K562 (cell line): ENCODE results near the gene TSPYL4. TPM values are rescaled to one million over a fixed set of nuclear protein-coding genes. Genes with fewer than 3 reads are reported as not detected.
A peak's percentile ranks its signal among the peaks of the same experiment; 100 is the strongest.

Source experiments
- CGGBP1 ChIP-seq: fragments of 250-450 bp; sonication (Bioruptor Pico); IDR thresholded peaks from 2 replicates; pipeline ENCODE4 v1.9.0; 2021; ENCODE audit warnings: mild to moderate bottlenecking
- CUX1 ChIP-seq: fragments of 200-800 bp; sonication (Bioruptor generic); IDR thresholded peaks from 2 replicates; pipeline ENCODE4 v1.6.1; 2016; ENCODE audit warnings: missing genetic modification characterization, missing compliant biosample characterization
- ELF1 ChIP-seq: fragments of 200-800 bp; sonication (Bioruptor generic); IDR thresholded peaks from 2 replicates; pipeline ENCODE4 v1.6.1; 2016; ENCODE audit warnings: missing genetic modification characterization, missing compliant biosample characterization
- FOXJ2 ChIP-seq: fragments of 200-800 bp; sonication (Bioruptor generic); IDR thresholded peaks from 2 replicates; pipeline ENCODE4 v1.6.1; 2016; ENCODE audit warnings: missing genetic modification characterization, missing compliant biosample characterization
- FOXP1 ChIP-seq: sonication (generic); formaldehyde crosslinking; IDR thresholded peaks from 2 replicates; pipeline ENCODE4 v1.8.0; 2022; ENCODE audit warnings: mild to moderate bottlenecking, missing genetic modification reagents
- HDAC2 ChIP-seq: fragments of 450-650 bp; IDR thresholded peaks from 2 replicates; pipeline ENCODE4 v1.6.1; 2016; ENCODE audit warnings: mild to moderate bottlenecking
- PCBP1 ChIP-seq: fragments of 200-400 bp; formaldehyde crosslinking; IDR thresholded peaks from 2 replicates; pipeline ENCODE4 v1.6.1; 2018; ENCODE audit warnings: mild to moderate bottlenecking, low read depth, low read length; ENCODE audit not compliant: poor library complexity, severe bottlenecking
- POLR2AphosphoS5 ChIP-seq: IDR thresholded peaks from 2 replicates; pipeline ENCODE4 v1.6.1; 2011; ENCODE audit warnings: mild to moderate bottlenecking, low read depth, low read length, moderate library complexity; ENCODE audit not compliant: control insufficient read depth, insufficient read depth
- RAD21 ChIP-seq, 2 experiments: fragments of 250-450 bp in 1 of 2; fragments of 450-650 bp in 1 of 2; sonication (Bioruptor Pico) in 1 of 2; formaldehyde crosslinking in 1 of 2; IDR thresholded peaks in 1 of 2; conservative IDR thresholded peaks in 1 of 2; 2 replicates each; pipeline versions ENCODE4 v1.4.0 to v1.8.0; 2020 to 2022; ENCODE audit warnings: mild to moderate bottlenecking in 2 of 2, moderate library complexity in 1 of 2
- SNAPC5 ChIP-seq: fragments of 250-450 bp; sonication (Bioruptor Pico); IDR thresholded peaks from 2 replicates; pipeline ENCODE4 v1.8.0; 2021; ENCODE audit warnings: moderate library complexity, mild to moderate bottlenecking, inconsistent platforms
- SNRNP70 ChIP-seq: fragments of 200-400 bp; formaldehyde crosslinking; optimal IDR thresholded peaks from 2 replicates; pipeline ENCODE3; 2017; ENCODE audit warnings: low read depth, low read length
- ZC3H4 ChIP-seq: sonication (generic); formaldehyde crosslinking; IDR thresholded peaks from 2 replicates; pipeline ENCODE4 v1.9.0; 2021; ENCODE audit warnings: missing genetic modification reagents, borderline replicate concordance
- ZNF511 ChIP-seq: sonication (generic); formaldehyde crosslinking; IDR thresholded peaks from 2 replicates; pipeline ENCODE4 v1.8.0; 2022; ENCODE audit warnings: mild to moderate bottlenecking, missing genetic modification reagents
- ZNF518B ChIP-seq: fragments of 250-450 bp; sonication (Bioruptor Pico); IDR thresholded peaks from 2 replicates; pipeline ENCODE4 v1.5.0; 2021; ENCODE audit warnings: mild to moderate bottlenecking, moderate library complexity
- polyA plus RNA-seq, 8 experiments: library from polyadenylated mRNA; depleted of rRNA in 4 of 8; stranded (reverse) in 5 of 8; unstranded in 3 of 8; fragments of >200 nt; fragmentation: Nextera tagmentation in 2 of 8; fragmentation: Illumina TruSeq in 1 of 8; extraction: Ambion mirVana in 2 of 8; extraction: Trizol in 1 of 8; gene quantifications; 2 replicates each; pipeline versions ENCODE4 v1.2.1 to v1.2.3, GENCODE V29; 2011 to 2014; ENCODE audit warnings: inconsistent platforms in 1 of 8, missing spikeins in 1 of 8
- total RNA-seq, 7 experiments: library from RNA; depleted of rRNA in 6 of 7; stranded (reverse); fragments of >200 nt in 6 of 7; fragmentation: Illumina TruSeq in 2 of 7; extraction: Trizol in 2 of 7; gene quantifications; 2 replicates each; pipeline versions ENCODE4 v1.2.1 to v1.2.3, GENCODE V29; 2011 to 2021; ENCODE audit warnings: low replicate concordance in 1 of 7

The TSPYL4 gene
- total and polyA plus RNA-seq, 9 of the 15 experiments (the other 6 are each of a cell fraction or from before 2014, with no cell fraction given) = 0.69 to 18.0 (median 9.1) TPM

GRCh38 chr6:116253505-116254296 is at the start of gene TSPYL4 (continued):
- no peak for TF ChIP-seq CUX1
- TF ChIP-seq FOXJ2 (tag) = peak; percentile 74; the same call in 1 of the 2 replicates
- TF ChIP-seq PCBP1 = no peak
- TF ChIP-seq RAD21 (CRISPR knock-in tag; conservative IDR thresholded peaks at IDR 0.05 in 1 of 2, IDR thresholded peaks at IDR 0.05 in 1 of 2) = no peak
- peak; percentile 47; the same call in 1 of the 2 replicates for TF ChIP-seq FOXP1
- no peak for TF ChIP-seq HDAC2
- TF ChIP-seq POLR2AphosphoS5 = no peak
- no peak for TF ChIP-seq CGGBP1 (CRISPR knock-in tag)
- no peak for TF ChIP-seq SNAPC5 (CRISPR knock-in tag)
- no peak for TF ChIP-seq ELF1
- no peak for TF ChIP-seq ZC3H4 (CRISPR knock-in tag)
- TF ChIP-seq ZNF518B = no peak
- no peak for TF ChIP-seq SNRNP70
- TF ChIP-seq ZNF511 (CRISPR knock-in tag) = peak; percentile 83
